GM23338 (cell line): ENCODE data around the gene KCNIP2. TPM values are rescaled to one million over a fixed set of nuclear protein-coding genes. Genes with fewer than 3 reads are reported as not detected.

Source experiments
- ATAC-seq: fragments of 200-7000 bp; cut with Tn5 transposase; 3 replicates; pipeline ENCODE4 v1.9.1; 2020
- DNase-seq: peaks from one replicate; pipeline ENCODE4 v3.0.0-alpha.2; 2015; ENCODE audit warnings: low spot score
- H2AFZ ChIP-seq: fragments of 200-600 bp; sonication (generic); 2 replicates; pipeline ENCODE4 v1.8.0; 2016; ENCODE audit warnings: antibody characterized with exemption, mild to moderate bottlenecking, moderate library complexity
- H3F3A ChIP-seq: fragments of 200-600 bp; sonication (generic); replicated peaks from 2 replicates; pipeline ENCODE4 v1.8.0; 2017; ENCODE audit warnings: antibody characterized with exemption, mixed run types, low read depth
- H3K27ac ChIP-seq: fragments of 200-600 bp; sonication (generic); 2 replicates; pipeline ENCODE4 v1.6.1; 2016; ENCODE audit warnings: low read depth
- H3K27me3 ChIP-seq: fragments of 200-600 bp; sonication (generic); 2 replicates; pipeline ENCODE4 v1.8.0; 2016; ENCODE audit warnings: mild to moderate bottlenecking, mixed run types, moderate library complexity; ENCODE audit not compliant: insufficient read depth
- H3K36me3 ChIP-seq: fragments of 200-600 bp; sonication (generic); 2 replicates; pipeline ENCODE4 v1.8.0; 2016; ENCODE audit warnings: mild to moderate bottlenecking; ENCODE audit not compliant: insufficient read depth
- H3K4me1 ChIP-seq: fragments of 200-600 bp; sonication (generic); 2 replicates; pipeline ENCODE4 v1.8.0; 2016; ENCODE audit warnings: mild to moderate bottlenecking, moderate library complexity; ENCODE audit not compliant: insufficient read depth
- H3K4me2 ChIP-seq: fragments of 200-600 bp; sonication (generic); 2 replicates; pipeline ENCODE4 v1.7.1; 2017; ENCODE audit warnings: mixed run types
- H3K4me3 ChIP-seq: fragments of 200-600 bp; sonication (generic); 2 replicates; pipeline ENCODE4 v1.6.1; 2016; ENCODE audit warnings: mixed run types
- H3K79me2 ChIP-seq: fragments of 200-600 bp; sonication (generic); replicated peaks from 2 replicates; pipeline ENCODE4 v1.8.0; 2017; ENCODE audit warnings: mild to moderate bottlenecking; ENCODE audit not compliant: insufficient read depth
- H3K9me2 ChIP-seq: fragments of 200-600 bp; sonication (generic); 2 replicates; pipeline ENCODE4 v1.8.0; 2017; ENCODE audit not compliant: insufficient read depth
- H4K20me1 ChIP-seq: fragments of 200-600 bp; sonication (generic); replicated peaks from 2 replicates; pipeline ENCODE4 v1.8.0; 2017; ENCODE audit warnings: mild to moderate bottlenecking; ENCODE audit not compliant: insufficient read depth
- H3K27ac Mint-ChIP-seq: 2 replicates; pipeline ENCODE4 v1.8.0; 2020; ENCODE audit warnings: inconsistent platforms, mild to moderate bottlenecking, moderate library complexity, mixed read lengths
- H3K27me3 Mint-ChIP-seq: 3 replicates; pipeline ENCODE4 v1.8.0; 2022; ENCODE audit warnings: low read depth, mild to moderate bottlenecking, moderate library complexity, mixed read lengths, inconsistent platforms; ENCODE audit not compliant: insufficient read depth, poor library complexity
- H3K36me3 Mint-ChIP-seq: 3 replicates; pipeline ENCODE4 v1.8.0; 2021; ENCODE audit warnings: low read depth, mild to moderate bottlenecking, inconsistent platforms, moderate library complexity, mixed read lengths
- H3K4me1 Mint-ChIP-seq: 3 replicates; pipeline ENCODE4 v1.8.0; 2020; ENCODE audit warnings: mild to moderate bottlenecking, inconsistent platforms, mixed read lengths
- H3K4me3 Mint-ChIP-seq: 3 replicates; pipeline ENCODE4 v1.8.0; 2021; ENCODE audit warnings: moderate library complexity, mild to moderate bottlenecking, inconsistent platforms, mixed read lengths
- H3K9me3 Mint-ChIP-seq: 3 replicates; pipeline ENCODE4 v1.8.0; 2020; ENCODE audit warnings: moderate library complexity, mild to moderate bottlenecking, inconsistent platforms, mixed read lengths
- JUNB ChIP-seq: IDR thresholded peaks from one replicate; pipeline ENCODE4 v1.6.1; 2016; ENCODE audit warnings: antibody characterized with exemption; ENCODE audit not compliant: unreplicated experiment
- NANOG ChIP-seq: IDR thresholded peaks from 2 replicates; pipeline ENCODE4 v1.6.1; 2016; ENCODE audit warnings: antibody characterized with exemption, borderline replicate concordance
- REST ChIP-seq: IDR thresholded peaks from one replicate; pipeline ENCODE4 v1.6.1; 2018; ENCODE audit warnings: antibody characterized with exemption; ENCODE audit not compliant: unreplicated experiment
- STAT1 ChIP-seq: IDR thresholded peaks from one replicate; pipeline ENCODE4 v1.6.1; 2016; ENCODE audit warnings: antibody characterized with exemption; ENCODE audit not compliant: unreplicated experiment
- ZNF114 ChIP-seq: fragments of 250-450 bp; sonication (Bioruptor Pico); IDR thresholded peaks from 2 replicates; pipeline ENCODE4 v1.5.0; 2020; ENCODE audit warnings: mild to moderate bottlenecking, moderate library complexity
- ZNF462 ChIP-seq: fragments of 250-450 bp; sonication (Bioruptor Pico); IDR thresholded peaks from 2 replicates; pipeline ENCODE4 v1.5.0; 2020; ENCODE audit warnings: mild to moderate bottlenecking, moderate library complexity
- polyA plus RNA-seq: library from polyadenylated mRNA; unstranded; fragments of >200 nt; fragmentation: Nextera tagmentation; extraction: Ambion mirVana; gene quantifications from 2 replicates; pipeline ENCODE4 v1.2.1, GENCODE V29; 2016
- total RNA-seq: library from RNA; depleted of rRNA; stranded (reverse); fragments of >200 nt; shearing (Covaris generic); gene quantifications from 2 replicates; pipeline ENCODE4 v1.2.3, GENCODE V29; 2014

The KCNIP2 gene
- total and polyA plus RNA-seq, 2 experiments from 2014 or later, result 2.2 to 2.6 TPM

GRCh38 chr10:101824736-101825135 lies 18.9 kb downstream of the KCNIP2 start:
- ATAC-seq, result no peak

GRCh38 chr10:101818872-101819633 lies 24.5 kb downstream of the KCNIP2 start:
- Histone ChIP-seq H3K4me1 (peaks cover 20% of the 10 kb centered on the region), H3K36me3 (no peaks in the 10 kb centered on the region), H3K4me3 (peak overlapping the region; percentile 88), H3K27me3 (no peaks in the 10 kb centered on the region), H2AFZ (peak overlapping the region; percentile 14; the same call in 1 of the 2 replicates), H4K20me1 (peaks cover 28% of the 10 kb centered on the region), H3K9me2 (no peaks in the 10 kb centered on the region), H3K79me2 (peaks cover 50% of the 10 kb centered on the region), H3K27ac (peak overlapping the region; percentile 82), H3F3A (no peaks in the 10 kb centered on the region), H3K4me2 (peak overlapping the region; percentile 76)
- peak; percentile 61 for DNase-seq
- Mint-ChIP-seq H3K4me1 (peaks cover 14% of the 10 kb centered on the region; the same call in 2 of the 3 replicates), H3K36me3 (no peaks in the 10 kb centered on the region), H3K4me3 (peak overlapping the region; percentile 86), H3K9me3 (no peaks in the 10 kb centered on the region; the same call in 2 of the 3 replicates), H3K27me3 (peaks cover 9% of the 10 kb centered on the region), H3K27ac (peak overlapping the region; percentile 96)
- ATAC-seq, result peak; percentile 46
- no peak for TF ChIP-seq JUNB
- TF ChIP-seq NANOG, result no peak
- no peak for TF ChIP-seq REST
- no peak for TF ChIP-seq STAT1
- 0 out of 2 replicates have a peak, but pooled peaks have one; percentile 57 for TF ChIP-seq ZNF114 (CRISPR knock-in tag)
- peak; percentile 57; the same call in 1 of the 2 replicates for TF ChIP-seq ZNF462 (CRISPR knock-in tag)

More at GRCh38 chr10:101824736-101825135, 18.9 kb downstream of the KCNIP2 start:
- Mint-ChIP-seq H3K4me1 (peaks cover 5% of the 10 kb centered on the region), H3K27ac (no peak overlapping the region), H3K9me3 (no peaks in the 10 kb centered on the region; the same call in 2 of the 3 replicates), H3K36me3 (peaks cover 3% of the 10 kb centered on the region; the same call in 1 of the 3 replicates), H3K4me3 (no peak overlapping the region), H3K27me3 (peaks cover 8% of the 10 kb centered on the region)
- Histone ChIP-seq H3K9me2 (no peaks in the 10 kb centered on the region), H3K79me2 (peaks cover 6% of the 10 kb centered on the region), H4K20me1 (peaks cover 4% of the 10 kb centered on the region), H3K27ac (no peak overlapping the region), H3K4me1 (peaks cover 5% of the 10 kb centered on the region; the same call in 1 of the 2 replicates), H3K4me3 (no peak overlapping the region), H2AFZ (no peak overlapping the region), H3K4me2 (no peak overlapping the region), H3K27me3 (no peaks in the 10 kb centered on the region), H3K36me3 (no peaks in the 10 kb centered on the region), H3F3A (peaks cover 4% of the 10 kb centered on the region)
- no peak for TF ChIP-seq STAT1
- no peak for DNase-seq
